HG02884 (cell line): ENCODE results near the gene CTSS.
A peak's percentile ranks its signal among the peaks of the same experiment; 100 is the strongest.
"Not testable (repeated sequence)": the region's sequence is repeated elsewhere in the genome, so short reads cannot be mapped to it uniquely, and the experiment has no call there.

ENCODE experiments used
- ATAC-seq: cut with Tn5 transposase; IDR thresholded peaks from one replicate; pipeline ENCODE4 v1.9.1; 2021; ENCODE audit warnings: mild to moderate bottlenecking, moderate library complexity; ENCODE audit not compliant: unreplicated experiment

CTSS gene

GRCh38 chr1:150765296-150765976 is at the start of gene CTSS:
Gene CTSS, minus strand, starts transcription at chr1:150765778. Its CDS starts 1,015 bp downstream, at chr1:150764763.
- ATAC-seq, result peak; percentile 75

DNA sequence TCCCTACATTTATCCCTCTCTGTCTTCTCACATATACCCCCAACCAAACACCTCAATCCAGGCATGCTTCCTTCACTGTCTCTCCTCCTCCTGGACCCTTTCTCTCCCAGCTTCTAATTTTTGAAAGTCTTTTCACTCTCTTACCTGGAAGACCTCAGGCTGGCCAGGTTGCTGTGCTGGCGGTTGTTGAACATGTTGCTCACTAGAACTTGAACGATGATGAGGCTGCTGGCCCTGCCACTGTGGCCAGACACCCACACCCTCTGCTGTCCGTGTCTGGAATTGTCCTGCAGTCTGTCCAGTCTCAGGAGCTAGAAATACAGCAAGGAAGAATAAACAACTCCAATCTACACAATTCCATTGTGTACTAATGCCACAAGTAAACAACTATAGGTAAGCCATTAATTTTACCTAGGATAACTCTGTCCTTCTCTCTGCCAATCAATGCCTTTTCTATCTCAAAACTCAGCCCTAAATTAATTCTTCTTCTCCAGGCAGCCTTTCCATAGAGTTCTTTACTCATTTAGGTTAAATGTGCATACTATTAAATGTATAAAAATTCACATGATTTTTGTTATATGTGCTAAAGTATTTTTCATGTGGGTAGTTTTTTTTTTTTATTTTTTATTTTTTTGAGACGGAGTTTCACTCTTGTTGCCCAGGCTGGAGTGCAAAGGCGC is 47.6 kb upstream of the CTSS start:
- no peak for ATAC-seq

GRCh38 chr1:150810958-150811659 is 45.5 kb upstream of the CTSS start:
- ATAC-seq, result no peak

DNA sequence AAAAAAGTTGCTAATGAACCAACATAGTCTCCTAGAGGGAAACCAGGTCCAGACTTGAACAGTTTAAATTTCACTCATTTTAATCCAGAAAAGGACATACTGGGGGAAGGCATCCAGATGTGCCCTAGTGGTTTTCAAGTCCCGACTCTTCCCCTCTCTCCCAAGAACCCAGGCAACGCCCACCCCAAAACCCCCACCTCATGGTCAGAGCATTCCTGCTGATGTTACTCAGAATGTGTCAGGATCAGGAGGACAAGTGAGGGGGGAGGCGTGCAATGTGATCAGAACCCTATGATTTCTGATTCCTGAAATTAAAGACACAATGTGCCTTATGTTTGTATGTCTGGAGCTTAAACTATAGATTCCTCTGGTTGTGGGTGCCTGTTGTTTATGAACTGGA is 44.1 kb upstream of the CTSS start:
- ATAC-seq, result no peak

- ATAC-seq, result no peak
Observed at GRCh38 chr1:150808846-150809245, 43.3 kb upstream of the CTSS start.

DNA sequence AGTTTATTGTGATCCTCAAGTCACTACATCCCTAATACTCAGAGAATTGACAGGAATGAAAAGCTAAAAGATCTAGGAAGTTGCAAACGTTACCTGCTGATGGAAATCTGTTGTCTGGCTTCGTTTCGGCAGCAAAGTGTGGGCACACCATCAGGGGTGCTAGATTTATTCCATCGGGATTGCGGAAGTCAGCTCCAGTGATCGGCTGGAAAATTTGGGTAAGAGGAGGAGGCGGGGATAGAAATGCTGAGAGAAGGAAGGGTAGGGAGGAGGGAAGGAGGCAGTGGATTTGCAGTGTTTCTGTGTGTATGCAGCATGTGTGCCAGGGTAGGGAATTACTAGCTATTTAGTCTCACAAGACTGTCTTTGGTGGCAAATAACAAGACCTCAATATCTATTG is 42.5 kb upstream of the CTSS start, which contains the start of gene CTSK:
CTSK (minus strand) TSS at position 140 of the 400 bp plus-strand sequence. CDS start 1,455 bp downstream, outside the sequence.
- ATAC-seq, result no peak

DNA sequence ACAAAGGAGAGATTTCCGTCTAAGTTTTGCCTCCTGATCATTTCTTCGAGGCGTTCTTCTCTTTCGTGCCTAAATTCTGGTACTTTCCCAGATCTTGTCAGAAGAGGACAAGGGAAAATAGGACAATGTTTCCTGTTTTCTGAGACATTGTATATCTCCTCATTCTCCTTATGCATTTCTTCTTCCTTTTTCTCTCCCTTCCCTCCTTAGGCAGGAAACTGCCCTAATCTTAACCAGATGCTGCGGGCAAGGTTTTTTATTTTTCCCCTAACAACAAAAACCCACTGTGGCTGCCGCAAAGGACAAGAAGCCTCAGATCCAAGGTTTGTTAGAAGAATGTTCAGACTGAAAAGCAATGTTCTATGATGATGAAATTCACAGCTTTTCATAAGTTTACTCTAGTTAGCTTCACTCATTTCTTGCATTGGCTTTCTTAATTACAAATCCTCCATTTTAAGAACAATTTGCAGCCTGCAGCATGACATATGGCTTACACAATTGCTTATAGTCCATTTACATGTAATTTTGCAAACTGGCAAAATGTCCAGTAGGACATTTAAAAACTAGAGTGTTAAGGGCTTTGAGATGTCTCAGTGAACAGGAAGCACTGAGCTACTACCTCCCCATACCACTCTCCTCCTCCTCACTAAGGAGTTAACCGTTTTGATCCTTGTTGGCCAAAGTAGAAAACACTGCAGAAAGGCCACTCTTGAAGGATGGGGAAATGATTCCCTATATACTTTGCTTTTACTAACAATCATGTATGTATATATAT is 41.9 kb upstream of the CTSS start:
- ATAC-seq, result no peak

DNA sequence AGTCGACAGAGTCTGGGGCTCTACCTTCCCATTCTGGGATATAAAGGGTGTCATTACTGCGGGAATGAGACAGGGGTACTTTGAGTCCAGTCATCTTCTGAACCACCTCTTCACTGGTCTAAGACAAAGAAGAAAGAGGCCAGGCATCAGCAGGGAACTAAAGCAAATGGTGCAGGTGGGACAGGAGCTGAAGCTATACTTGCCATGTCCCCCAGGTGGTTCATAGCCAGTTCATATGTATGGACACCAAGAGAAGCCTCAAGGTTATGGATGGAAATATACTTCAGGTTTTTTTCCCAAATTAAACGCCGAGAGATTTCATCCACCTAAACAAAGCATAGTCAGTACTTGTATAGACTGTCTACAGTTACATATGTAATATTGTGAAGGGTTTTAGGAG is 40.3 kb upstream of the CTSS start:
- ATAC-seq, result no peak

DNA sequence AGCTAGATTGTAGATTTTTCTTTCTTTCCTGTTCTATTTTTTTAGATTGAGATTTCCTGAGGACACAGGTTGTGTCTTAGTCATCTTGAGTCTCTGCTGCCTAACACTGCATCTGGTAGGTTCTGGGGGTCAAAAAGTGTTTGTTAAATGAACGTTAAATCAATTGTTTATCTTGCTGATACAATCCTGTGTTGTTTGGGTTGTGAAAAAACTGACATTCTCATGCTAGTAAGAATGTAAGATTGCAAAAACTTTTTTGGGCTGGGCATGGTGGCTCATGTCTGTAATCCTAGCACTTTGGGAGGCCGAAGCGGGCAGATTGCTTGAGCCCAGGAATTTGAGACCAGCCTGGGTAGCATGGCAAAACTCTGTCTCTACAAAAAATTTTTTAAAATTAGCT is 39.1 kb upstream of the CTSS start:
- ATAC-seq, result no peak

DNA sequence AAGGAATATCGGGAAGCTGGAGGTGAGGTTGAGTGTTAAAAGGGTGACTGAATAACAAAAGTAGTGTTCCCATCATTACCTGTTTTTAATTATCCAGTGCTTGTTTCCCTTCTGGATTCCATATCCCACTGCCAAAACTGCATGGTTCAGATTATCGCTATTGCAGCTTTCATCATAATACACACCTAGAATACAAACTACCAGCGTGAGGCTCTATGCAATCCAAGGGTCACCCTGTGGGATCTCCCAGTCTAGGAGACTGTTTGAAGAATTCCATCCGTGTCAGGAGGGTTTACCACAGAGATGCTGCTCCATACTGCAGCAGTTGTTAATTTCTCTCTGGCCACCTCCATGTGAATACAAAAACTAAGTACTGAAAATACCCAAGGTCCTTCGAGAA is 33.5 kb upstream of the CTSS start:
- no peak for ATAC-seq

GRCh38 chr1:150798525-150798924 is 32.9 kb upstream of the CTSS start:
- no peak for ATAC-seq

- no peak for ATAC-seq
Observed at GRCh38 chr1:150796374-150796773, 30.8 kb upstream of the CTSS start.

- ATAC-seq, result not testable (repeated sequence)
Observed at GRCh38 chr1:150793778-150794177, 28.2 kb upstream of the CTSS start.

GRCh38 chr1:150793221-150793620 is 27.6 kb upstream of the CTSS start:
- no peak for ATAC-seq

GRCh38 chr1:150791585-150791984 is 26.0 kb upstream of the CTSS start:
- no peak for ATAC-seq

GRCh38 chr1:150789396-150789795 is 23.8 kb upstream of the CTSS start:
- ATAC-seq, result no peak

DNA sequence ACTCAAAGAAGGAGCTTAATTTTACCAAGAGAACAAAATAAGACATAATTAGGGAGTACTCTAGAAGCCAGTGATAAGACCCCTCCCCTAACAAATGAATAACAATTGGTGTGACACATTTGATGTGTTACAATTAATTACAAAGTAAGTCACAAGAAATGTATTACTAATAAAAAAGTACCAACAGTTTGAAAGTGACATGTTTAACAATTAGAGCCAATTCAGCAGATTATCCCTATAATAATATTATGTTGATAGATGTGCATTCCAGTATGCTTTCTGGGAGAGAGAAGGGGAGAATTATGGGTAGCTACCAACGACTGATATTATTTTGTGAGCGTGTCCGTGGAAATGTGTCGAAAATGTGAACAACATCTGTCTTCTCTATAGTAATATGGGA is 23.4 kb upstream of the CTSS start:
- ATAC-seq, result no peak

GRCh38 chr1:150787455-150787854 is 21.9 kb upstream of the CTSS start:
- no peak for ATAC-seq

- no peak for ATAC-seq
Observed at GRCh38 chr1:150780510-150780909, 14.9 kb upstream of the CTSS start.

DNA sequence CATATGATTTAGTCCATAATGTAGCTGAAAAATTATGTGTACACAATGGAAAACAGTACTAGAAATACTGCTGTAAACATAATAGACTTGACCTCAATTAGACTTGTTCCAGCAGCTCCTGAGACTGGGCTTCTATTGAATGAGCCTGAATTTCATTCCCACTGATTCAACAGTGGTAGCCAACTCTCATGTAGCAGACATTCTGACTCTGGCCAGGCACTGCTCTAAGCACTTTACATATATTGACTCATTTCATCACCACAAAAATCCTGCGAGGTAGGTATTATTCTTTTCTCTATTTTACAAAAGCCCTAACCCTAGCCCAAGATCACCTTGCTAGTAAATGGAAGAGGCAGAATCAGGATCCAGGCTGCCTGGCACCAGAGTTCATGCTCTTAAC is 12.8 kb upstream of the CTSS start:
- ATAC-seq, result no peak

DNA sequence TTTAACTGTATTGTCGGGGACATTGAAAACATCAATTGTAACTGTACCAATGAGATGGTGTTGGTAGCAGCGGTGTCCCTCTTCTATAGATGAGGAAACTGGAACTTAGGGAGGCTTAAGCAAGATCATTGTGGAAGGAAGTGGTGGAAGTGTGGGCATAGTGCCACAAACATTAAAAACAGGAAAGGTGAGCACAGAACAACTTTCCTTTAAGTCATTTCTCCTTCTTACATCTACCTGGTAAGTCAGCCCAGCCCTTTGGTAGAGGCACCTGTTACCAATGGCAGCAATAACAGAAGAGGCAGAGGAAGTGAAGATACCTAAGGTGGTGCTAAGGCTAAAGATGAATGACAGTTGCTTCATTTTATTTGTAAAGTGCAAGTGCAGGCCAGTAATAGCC is 12.0 kb upstream of the CTSS start:
- ATAC-seq, result no peak
